Body of pancreas (tissue), 4 donors: ENCODE measurements around the gene FAM240A.

Experiments used
- CTCF ChIP-seq, 7 experiments: fragments of 450-650 bp in 4 of 7; fragments of 200-600 bp in 3 of 7; sonication (generic) in 3 of 7; IDR thresholded peaks; one replicate each; pipeline ENCODE4 v1.5.1; 2016 to 2019; ENCODE audit warnings: antibody characterized with exemption in 7 of 7
- POLR2A ChIP-seq, 3 donors: fragments of 450-650 bp; IDR thresholded peaks; one replicate each; pipeline ENCODE4 v1.6.1; 2016; ENCODE audit warnings: antibody characterized with exemption in 3 of 3, mild to moderate bottlenecking in 2 of 3

GRCh38 chr3:46665763-46666452 lies 53.6 kb downstream of the FAM240A start:
- TF ChIP-seq CTCF (IDR thresholded peaks at IDR 0.05) (no peak), POLR2A (IDR thresholded peaks at IDR 0.05) (no peak)
